NCI-H2107 (cell line): Measurements from ENCODE around the gene ROR1.

ENCODE experiments used
- DNase-seq: peaks from one replicate; lab custom pipeline; 2025; lab: John Stamatoyannopoulos, UW

The ROR1 gene

GRCh38 chr1:63912643-63913042 is 138.8 kb downstream of the ROR1 start:
- no peak for DNase-seq

GRCh38 chr1:63913533-63913932 is 139.7 kb downstream of the ROR1 start:
- no peak for DNase-seq

GRCh38 chr1:63914241-63914640 is 140.4 kb downstream of the ROR1 start:
- DNase-seq: no peak

- no peak for DNase-seq
Observed at GRCh38 chr1:63914706-63915105, 140.9 kb downstream of the ROR1 start.

GRCh38 chr1:63915121-63915520 is 141.3 kb downstream of the ROR1 start:
- DNase-seq: no peak

GRCh38 chr1:63916485-63917360 is 142.9 kb downstream of the ROR1 start:
- DNase-seq: no peak

GRCh38 chr1:63917571-63918417 is 144.0 kb downstream of the ROR1 start:
- no peak for DNase-seq

- no peak for DNase-seq
Observed at GRCh38 chr1:63918418-63918945, 144.7 kb downstream of the ROR1 start.

GRCh38 chr1:63920154-63921117 is 146.6 kb downstream of the ROR1 start:
- no peak for DNase-seq

- no peak for DNase-seq
Observed at GRCh38 chr1:63921359-63921758, 147.5 kb downstream of the ROR1 start.

- DNase-seq: no peak
Observed at GRCh38 chr1:63921802-63922201, 148.0 kb downstream of the ROR1 start.

- DNase-seq: no peak
Observed at GRCh38 chr1:63922848-63923247, 149.0 kb downstream of the ROR1 start.

- DNase-seq: no peak
Observed at GRCh38 chr1:63923302-63923701, 149.5 kb downstream of the ROR1 start.

GRCh38 chr1:63924600-63924999 is 150.8 kb downstream of the ROR1 start:
- DNase-seq: no peak

- no peak for DNase-seq
Observed at GRCh38 chr1:63928186-63929105, 154.6 kb downstream of the ROR1 start.

GRCh38 chr1:63929106-63929478 is 155.3 kb downstream of the ROR1 start:
- no peak for DNase-seq

- DNase-seq: no peak
Observed at GRCh38 chr1:63931468-63931867, 157.7 kb downstream of the ROR1 start.

GRCh38 chr1:63934697-63935096 is 160.9 kb downstream of the ROR1 start:
- DNase-seq: no peak

GRCh38 chr1:63935143-63935542 is 161.3 kb downstream of the ROR1 start:
- DNase-seq: no peak

GRCh38 chr1:63935553-63935952 is 161.7 kb downstream of the ROR1 start:
- no peak for DNase-seq

GRCh38 chr1:63936276-63936675 is 162.5 kb downstream of the ROR1 start:
- no peak for DNase-seq
